Peyer's patch (tissue), 4 donors: Measurements from ENCODE around the gene FNDC3B.

ENCODE experiments used
- CTCF ChIP-seq, 6 experiments: fragments of 450-650 bp in 4 of 6; fragments of 200-600 bp in 2 of 6; sonication (generic) in 1 of 6; IDR thresholded peaks; one replicate each; pipeline ENCODE4 v1.5.1; 2017 to 2019; ENCODE audit warnings: antibody characterized with exemption in 6 of 6, mild to moderate bottlenecking in 3 of 6, moderate library complexity in 1 of 6
- POLR2A ChIP-seq, 2 donors: fragments of 450-650 bp; IDR thresholded peaks; one replicate each; pipeline ENCODE4 v1.5.1; 2017; ENCODE audit warnings: antibody characterized with exemption in 2 of 2, mild to moderate bottlenecking in 2 of 2, moderate library complexity in 2 of 2

- TF ChIP-seq CTCF (IDR thresholded peaks at IDR 0.05) (no peak), POLR2A (IDR thresholded peaks at IDR 0.05) (no peak)
These were observed 334.5 kb downstream of the FNDC3B start for GRCh38 chr3:172373912-172374311.
